Renal cortex interstitium (tissue), 11 donors: ENCODE measurements around the gene CASKIN2. TPM values are rescaled to one million over a fixed set of nuclear protein-coding genes. Genes with fewer than 3 reads are reported as not detected.
"Not testable (repeated sequence)": the region's sequence is repeated elsewhere in the genome, so short reads cannot be mapped to it uniquely, and the experiment has no call there.

Source experiments
- DNase-seq, 11 donors: peaks; one replicate each; pipeline ENCODE4 v3.0.0-alpha.2; 2013; ENCODE audit warnings: low read depth in 9 of 11, low spot score in 4 of 11; ENCODE audit errors: extremely low read depth in 1 of 11
- polyA plus RNA-seq, 3 donors: library from polyadenylated mRNA; unstranded; fragments of 120-200 nt; gene quantifications; one replicate each; pipeline ENCODE4 v1.2.1, GENCODE V29; 2013; ENCODE audit not compliant: insufficient read length in 3 of 3

Gene CASKIN2
- polyA plus RNA-seq, 3 donors = 24.1 to 32.7 (median 28.3) TPM

GRCh38 chr17:75485688-75486087 lies 29.6 kb downstream of the CASKIN2 start:
- no peak for DNase-seq

GRCh38 chr17:75482098-75482942 lies 33.0 kb downstream of the CASKIN2 start:
- no peak for DNase-seq

GRCh38 chr17:75481194-75482068 lies 33.9 kb downstream of the CASKIN2 start:
- DNase-seq = no peak

- no peak for DNase-seq
Measured at GRCh38 chr17:75480281-75480680, 35.1 kb downstream of the CASKIN2 start.

GRCh38 chr17:75478508-75478907 lies 36.8 kb downstream of the CASKIN2 start:
- peak in 5 of 11 donors; percentile 48 to 79 (median 62) for DNase-seq

GRCh38 chr17:75477490-75477862 lies 37.9 kb downstream of the CASKIN2 start:
- not testable (repeated sequence) for DNase-seq

- no peak for DNase-seq
Measured at GRCh38 chr17:75476752-75477489, 38.4 kb downstream of the CASKIN2 start.

- DNase-seq = peak in 2 of 11 donors; percentile 32 to 55
Measured at GRCh38 chr17:75476271-75476671, 39.1 kb downstream of the CASKIN2 start.

- peak in 2 of 11 donors; percentile 63 to 64 for DNase-seq
Measured at GRCh38 chr17:75475851-75476250, 39.5 kb downstream of the CASKIN2 start.

- no peak for DNase-seq
Measured at GRCh38 chr17:75475144-75475835, 40.0 kb downstream of the CASKIN2 start.

- no peak for DNase-seq
Measured at GRCh38 chr17:75474736-75475135, 40.6 kb downstream of the CASKIN2 start.

GRCh38 chr17:75473246-75473645 lies 42.1 kb downstream of the CASKIN2 start:
- DNase-seq = no peak

GRCh38 chr17:75472119-75472518 lies 43.2 kb downstream of the CASKIN2 start:
- no peak for DNase-seq

GRCh38 chr17:75471207-75471606 lies 44.1 kb downstream of the CASKIN2 start:
- DNase-seq = no peak

- no peak for DNase-seq
Measured at GRCh38 chr17:75468779-75469373, 46.5 kb downstream of the CASKIN2 start.

GRCh38 chr17:75468291-75468754 lies 47.0 kb downstream of the CASKIN2 start:
- no peak for DNase-seq

- DNase-seq = no peak
Measured at GRCh38 chr17:75465039-75465438, 50.3 kb downstream of the CASKIN2 start.

- no peak for DNase-seq
Measured at GRCh38 chr17:75463603-75464002, 51.7 kb downstream of the CASKIN2 start.
